HepG2 (cell line): ENCODE measurements around the gene PARP16. TPM values are rescaled to one million over a fixed set of nuclear protein-coding genes. Genes with fewer than 3 reads are reported as not detected.

ENCODE experiments used
- ATF2 ChIP-seq: sonication (generic); formaldehyde crosslinking; IDR thresholded peaks from 2 replicates; pipeline ENCODE4 v1.4.0; 2020; ENCODE audit warnings: missing genetic modification reagents
- BCLAF1 ChIP-seq: fragments of 450-650 bp; IDR thresholded peaks from 2 replicates; pipeline ENCODE4 v1.6.1; 2017; ENCODE audit warnings: mild to moderate bottlenecking
- HINFP ChIP-seq: sonication (generic); formaldehyde crosslinking; IDR thresholded peaks from 2 replicates; pipeline ENCODE4 v1.4.0; 2020; ENCODE audit warnings: low read depth, mild to moderate bottlenecking, missing genetic modification reagents
- HNRNPL ChIP-seq: fragments of 200-400 bp; formaldehyde crosslinking; IDR thresholded peaks from 2 replicates; pipeline ENCODE4 v1.6.1; 2017; ENCODE audit warnings: mild to moderate bottlenecking, low read depth, low read length
- JUNB ChIP-seq: sonication (generic); formaldehyde crosslinking; IDR thresholded peaks from 2 replicates; pipeline ENCODE4 v1.8.0; 2022; ENCODE audit warnings: missing genetic modification reagents, mild to moderate bottlenecking, borderline replicate concordance
- KDM1A ChIP-seq: IDR thresholded peaks from 2 replicates; pipeline ENCODE4 v1.6.1; 2016; ENCODE audit warnings: missing compliant biosample characterization
- MXI1 ChIP-seq: IDR thresholded peaks from 3 replicates; pipeline ENCODE4 v1.6.1; 2012; ENCODE audit warnings: low read depth, low read length, inconsistent platforms, borderline replicate concordance
- NONO ChIP-seq, 2 experiments: fragments of 450-650 bp in 1 of 2; sonication (generic) in 1 of 2; formaldehyde crosslinking in 1 of 2; IDR thresholded peaks in 1 of 2; conservative IDR thresholded peaks in 1 of 2; 2 replicates each; pipeline versions ENCODE4 v1.6.1 to v1.8.0; 2017 to 2022; ENCODE audit warnings: mild to moderate bottlenecking in 1 of 2, missing genetic modification reagents in 1 of 2, moderate library complexity in 1 of 2
- PHF20 ChIP-seq: sonication (generic); formaldehyde crosslinking; IDR thresholded peaks from 2 replicates; pipeline ENCODE4 v1.5.0; 2020; ENCODE audit warnings: mild to moderate bottlenecking, missing genetic modification reagents
- YY1 ChIP-seq: IDR thresholded peaks from 2 replicates; pipeline ENCODE4 v1.6.1; 2011; ENCODE audit warnings: low read length, low read depth, moderate library complexity, mild to moderate bottlenecking; ENCODE audit not compliant: insufficient read depth, insufficient replicate concordance
- ZBTB1 ChIP-seq: sonication (generic); formaldehyde crosslinking; IDR thresholded peaks from 2 replicates; pipeline ENCODE4 v1.4.0; 2020; ENCODE audit warnings: missing genetic modification reagents, borderline replicate concordance
- ZNF121 ChIP-seq: sonication (generic); formaldehyde crosslinking; IDR thresholded peaks from 2 replicates; pipeline ENCODE4 v1.5.0; 2020; ENCODE audit warnings: mild to moderate bottlenecking, missing genetic modification reagents
- ZNF280D ChIP-seq: sonication (generic); formaldehyde crosslinking; IDR thresholded peaks from 2 replicates; pipeline ENCODE4 v1.5.1; 2020; ENCODE audit warnings: mild to moderate bottlenecking, missing genetic modification reagents
- ZNF333 ChIP-seq: sonication (generic); formaldehyde crosslinking; IDR thresholded peaks from 2 replicates; pipeline ENCODE4 v1.4.0; 2020; ENCODE audit warnings: mild to moderate bottlenecking, missing genetic modification reagents, borderline replicate concordance
- ZNF558 ChIP-seq: sonication (generic); formaldehyde crosslinking; IDR thresholded peaks from 2 replicates; pipeline ENCODE4 v1.9.0; 2022; ENCODE audit warnings: mild to moderate bottlenecking, missing genetic modification reagents, borderline replicate concordance
- ZNF672 ChIP-seq: sonication (generic); formaldehyde crosslinking; IDR thresholded peaks from 2 replicates; pipeline ENCODE4 v1.8.1; 2022; ENCODE audit warnings: missing genetic modification reagents
- ZNF878 ChIP-seq: sonication (generic); formaldehyde crosslinking; IDR thresholded peaks from 2 replicates; pipeline ENCODE4 v1.8.1; 2023; ENCODE audit warnings: mild to moderate bottlenecking, missing genetic modification reagents, moderate library complexity
- polyA plus RNA-seq, 8 experiments: library from polyadenylated mRNA; depleted of rRNA in 3 of 8; stranded (reverse) in 7 of 8; unstranded in 1 of 8; fragments of >200 nt; fragmentation: Illumina TruSeq in 4 of 8; extraction: Trizol in 4 of 8; gene quantifications; 2 replicates each; pipeline versions ENCODE4 v1.2.1 to v1.2.3, GENCODE V29; 2011 to 2016; ENCODE audit warnings: low read depth in 4 of 8, missing spikeins in 1 of 8, mixed read lengths in 1 of 8; ENCODE audit not compliant: insufficient read depth in 1 of 8
- total RNA-seq, 5 experiments: library from RNA; depleted of rRNA; stranded (reverse); fragments of >200 nt; fragmentation: Illumina TruSeq; extraction: Trizol; gene quantifications; 2 replicates each; pipeline ENCODE4 v1.2.3, GENCODE V29; 2016; ENCODE audit warnings: low read depth in 1 of 5
- TF ChIP-seq, protein P1 (sequence below): IDR thresholded peaks from 2 replicates; pipeline ENCODE4 v1.6.1; 2016; ENCODE audit warnings: low read depth, control low read depth

Gene PARP16
- total and polyA plus RNA-seq, 2 of the 13 experiments (the other 11 are each of a cell fraction or from before 2014, with no cell fraction given) = 6.8 to 7.6 TPM

DNA sequence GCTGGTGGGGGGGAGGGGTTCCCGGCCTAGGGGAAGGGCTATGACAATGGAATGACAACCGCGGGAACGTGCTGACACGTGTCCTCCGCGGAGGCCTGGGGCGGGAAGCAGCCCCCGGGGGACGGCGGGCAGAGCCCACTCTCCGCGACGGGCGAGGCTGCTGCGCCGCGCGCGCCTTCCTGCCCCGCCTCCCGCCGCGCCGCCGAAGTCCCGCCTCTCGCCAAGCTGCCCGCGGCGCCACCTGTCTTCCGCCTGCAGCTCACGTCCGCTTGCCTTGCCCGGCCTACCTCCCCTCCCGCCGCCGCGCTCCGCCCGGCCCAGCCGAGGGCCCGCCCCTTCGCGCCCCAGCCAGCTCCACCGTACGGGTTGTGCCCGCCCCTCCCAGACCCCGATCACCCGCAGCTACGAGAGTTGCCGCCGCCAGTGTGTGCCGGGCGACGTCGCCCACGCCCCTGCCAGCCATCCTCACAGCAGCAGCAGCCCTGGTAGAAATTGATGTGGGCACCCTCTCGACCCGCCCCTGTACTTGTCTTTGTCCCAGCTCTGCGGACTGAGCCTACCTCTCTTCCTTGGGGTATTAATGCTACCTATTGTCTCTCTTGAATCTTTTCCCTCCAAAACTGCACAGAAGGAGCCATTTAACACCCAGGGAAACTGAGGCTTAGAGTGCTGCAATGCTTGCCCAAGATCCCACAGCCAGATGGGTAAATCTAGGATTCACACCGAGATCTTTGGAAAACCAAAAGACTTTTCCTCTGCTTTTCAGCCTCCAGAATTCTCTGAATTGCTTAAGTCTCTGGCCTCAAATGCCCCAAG lies at the start of gene PARP16 (continued):
- TF ChIP-seq ZNF878 (CRISPR knock-in tag) (no peak), BCLAF1 (no peak), HINFP (peak; percentile 92), MXI1 (peak; percentile 88; the same call in 2 of the 3 replicates), ZNF121 (CRISPR knock-in tag) (no peak), JUNB (no peak), ZNF280D (CRISPR knock-in tag) (no peak), YY1 (peak; percentile 62), ZNF672 (CRISPR knock-in tag) (no peak), NONO (IDR thresholded peaks at IDR 0.05) (no peak), NONO (CRISPR knock-in tag; conservative IDR thresholded peaks at IDR 0.05) (no peak), HNRNPL (peak; percentile 14; the same call in 1 of the 2 replicates), ZNF558 (CRISPR knock-in tag) (0 out of 2 replicates have a peak, but pooled peaks have one; percentile 79), PHF20 (CRISPR knock-in tag) (peak; percentile 53; the same call in 1 of the 2 replicates), ZNF333 (CRISPR knock-in tag) (no peak), KDM1A (CRISPR knock-in tag) (no peak), ZBTB1 (CRISPR knock-in tag) (no peak), ATF2 (CRISPR knock-in tag) (peak; percentile 41)
- TF ChIP-seq, protein P1, sequence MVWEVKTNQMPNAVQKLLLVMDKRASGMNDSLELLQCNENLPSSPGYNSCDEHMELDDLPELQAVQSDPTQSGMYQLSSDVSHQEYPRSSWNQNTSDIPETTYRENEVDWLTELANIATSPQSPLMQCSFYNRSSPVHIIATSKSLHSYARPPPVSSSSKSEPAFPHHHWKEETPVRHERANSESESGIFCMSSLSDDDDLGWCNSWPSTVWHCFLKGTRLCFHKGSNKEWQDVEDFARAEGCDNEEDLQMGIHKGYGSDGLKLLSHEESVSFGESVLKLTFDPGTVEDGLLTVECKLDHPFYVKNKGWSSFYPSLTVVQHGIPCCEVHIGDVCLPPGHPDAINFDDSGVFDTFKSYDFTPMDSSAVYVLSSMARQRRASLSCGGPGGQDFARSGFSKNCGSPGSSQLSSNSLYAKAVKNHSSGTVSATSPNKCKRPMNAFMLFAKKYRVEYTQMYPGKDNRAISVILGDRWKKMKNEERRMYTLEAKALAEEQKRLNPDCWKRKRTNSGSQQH = no peak
